Measurements from ENCODE around the gene ZBTB17. TPM values are rescaled to one million over a fixed set of nuclear protein-coding genes. Genes with fewer than 3 reads are reported as not detected.
A peak's percentile ranks its signal among the peaks of the same experiment; 100 is the strongest.

Gene ZBTB17
- total RNA-seq, 1 experiment from 2014 or later: 33.6 TPM

DNA sequence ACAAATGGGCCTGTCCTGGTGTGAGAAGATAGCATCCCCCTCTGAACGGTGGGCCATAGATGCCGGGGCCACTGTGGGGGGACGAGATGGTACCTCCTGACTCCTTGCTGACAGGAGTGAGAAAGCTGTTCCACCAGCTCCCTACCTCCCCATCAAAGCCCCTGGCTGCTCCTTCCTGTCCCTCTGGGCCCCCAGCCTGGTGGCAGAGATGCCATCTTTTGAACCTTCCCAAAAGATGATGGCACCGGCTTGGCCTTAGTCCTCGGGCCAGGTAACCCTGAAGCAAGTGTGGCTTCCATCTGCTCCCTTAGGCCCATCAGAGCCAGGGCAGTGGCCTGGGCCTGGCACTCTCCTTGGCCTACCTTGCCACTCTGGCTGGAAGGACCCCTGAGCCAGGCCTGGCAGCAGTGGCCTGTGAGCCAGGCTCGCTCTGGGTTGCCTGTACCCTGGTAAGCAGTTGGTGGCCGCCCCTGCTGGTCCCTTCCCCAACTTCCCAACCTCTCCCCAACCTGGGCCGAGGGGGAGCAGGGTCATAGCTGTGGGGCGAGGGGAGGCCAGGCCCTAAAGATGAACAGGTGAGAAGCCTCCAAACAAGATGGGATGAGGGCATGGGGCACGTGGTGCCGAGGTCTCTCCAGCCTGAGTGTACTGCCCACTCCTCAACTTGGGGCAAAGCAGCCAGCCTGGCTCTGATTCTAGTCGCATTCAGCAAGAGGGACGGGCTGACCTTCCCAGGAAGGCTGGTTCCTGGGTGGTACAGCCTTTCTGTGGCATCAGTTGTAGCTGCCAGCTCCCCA lies 34.7 kb downstream of the ZBTB17 start:
- Histone ChIP-seq H3K27me3 (replicated peaks) (no peaks in the 10 kb centered on the region), H3K36me3 (peaks cover 92% of the 10 kb centered on the region), H3K4me3 (no peak overlapping the region), H3K4me1 (replicated peaks) (peaks cover 29% of the 10 kb centered on the region), H3K27ac (no peak overlapping the region), H3K9me3 (replicated peaks) (no peaks in the 10 kb centered on the region)
- DNase-seq (ENCODE audit: low read depth in 1 of 2, low spot score in 2 of 2): peak in 1 of 2 experiments; percentile 39

GRCh38 chr1:15940110-15941043 lies 35.5 kb downstream of the ZBTB17 start:
- Histone ChIP-seq H3K9me3 (replicated peaks) (no peaks in the 10 kb centered on the region), H3K4me1 (replicated peaks) (peaks cover 29% of the 10 kb centered on the region), H3K27me3 (replicated peaks) (no peaks in the 10 kb centered on the region), H3K4me3 (no peak overlapping the region), H3K27ac (no peak overlapping the region), H3K36me3 (peaks cover 90% of the 10 kb centered on the region)
- peak in 1 of 2 experiments; percentile 19 for DNase-seq (ENCODE audit: low read depth in 1 of 2, low spot score in 2 of 2)

- no peaks in the 10 kb centered on the region for H3K27me3 ChIP-seq (replicated peaks)
- peaks cover 29% of the 10 kb centered on the region for H3K4me1 ChIP-seq (replicated peaks)
- no peak overlapping the region for H3K27ac ChIP-seq
- no peaks in the 10 kb centered on the region for H3K9me3 ChIP-seq (replicated peaks)
- no peak overlapping the region for H3K4me3 ChIP-seq
- peaks cover 90% of the 10 kb centered on the region for H3K36me3 ChIP-seq
- DNase-seq (ENCODE audit: low read depth in 1 of 2, low spot score in 2 of 2): peak; percentile 72 to 75
Measured at GRCh38 chr1:15939181-15940109, 36.5 kb downstream of the ZBTB17 start.

- H3K9me3 ChIP-seq (replicated peaks): no peaks in the 10 kb centered on the region
- no peak overlapping the region for H3K27ac ChIP-seq
- H3K4me3 ChIP-seq: no peak overlapping the region
- H3K4me1 ChIP-seq (replicated peaks): peaks cover 29% of the 10 kb centered on the region
- no peak for DNase-seq (ENCODE audit: low read depth in 1 of 2, low spot score in 2 of 2)
- H3K36me3 ChIP-seq: peaks cover 90% of the 10 kb centered on the region
- H3K27me3 ChIP-seq (replicated peaks): no peaks in the 10 kb centered on the region
Measured at GRCh38 chr1:15938628-15939161, 37.2 kb downstream of the ZBTB17 start.

- Histone ChIP-seq H3K4me3 (no peak overlapping the region), H3K9me3 (replicated peaks) (no peaks in the 10 kb centered on the region), H3K36me3 (peaks cover 90% of the 10 kb centered on the region), H3K27ac (peak overlapping the region; percentile 51; the same call in 1 of the 2 replicates), H3K4me1 (replicated peaks) (peaks cover 29% of the 10 kb centered on the region), H3K27me3 (replicated peaks) (no peaks in the 10 kb centered on the region)
- no peak for DNase-seq (ENCODE audit: low read depth in 1 of 2, low spot score in 2 of 2)
Measured at GRCh38 chr1:15937706-15938168, 38.2 kb downstream of the ZBTB17 start.

DNA sequence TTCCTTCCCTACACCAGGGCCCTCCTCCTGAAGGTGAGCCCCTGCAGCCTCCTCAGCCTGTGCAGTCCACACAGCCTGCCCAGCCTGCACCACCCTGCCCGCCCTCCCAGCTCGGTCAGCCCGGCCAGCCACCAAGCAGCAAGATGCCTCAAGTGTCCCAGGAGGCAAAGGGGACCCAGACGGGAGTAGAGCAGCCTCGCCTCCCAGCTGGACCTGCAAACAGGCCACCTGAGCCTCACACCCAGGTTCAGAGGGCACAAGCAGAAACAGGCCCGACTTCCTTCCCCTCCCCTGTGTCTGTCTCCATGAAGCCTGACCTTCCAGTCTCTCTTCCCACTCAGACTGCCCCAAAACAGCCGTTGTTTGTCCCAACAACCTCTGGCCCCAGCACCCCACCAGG lies 38.8 kb downstream of the ZBTB17 start:
- Histone ChIP-seq H3K4me1 (replicated peaks) (peaks cover 29% of the 10 kb centered on the region), H3K4me3 (no peak overlapping the region), H3K27ac (peak overlapping the region; percentile 51), H3K9me3 (replicated peaks) (no peaks in the 10 kb centered on the region), H3K36me3 (peaks cover 90% of the 10 kb centered on the region), H3K27me3 (replicated peaks) (no peaks in the 10 kb centered on the region)
- DNase-seq (ENCODE audit: low read depth in 1 of 2, low spot score in 2 of 2): no peak

DNA sequence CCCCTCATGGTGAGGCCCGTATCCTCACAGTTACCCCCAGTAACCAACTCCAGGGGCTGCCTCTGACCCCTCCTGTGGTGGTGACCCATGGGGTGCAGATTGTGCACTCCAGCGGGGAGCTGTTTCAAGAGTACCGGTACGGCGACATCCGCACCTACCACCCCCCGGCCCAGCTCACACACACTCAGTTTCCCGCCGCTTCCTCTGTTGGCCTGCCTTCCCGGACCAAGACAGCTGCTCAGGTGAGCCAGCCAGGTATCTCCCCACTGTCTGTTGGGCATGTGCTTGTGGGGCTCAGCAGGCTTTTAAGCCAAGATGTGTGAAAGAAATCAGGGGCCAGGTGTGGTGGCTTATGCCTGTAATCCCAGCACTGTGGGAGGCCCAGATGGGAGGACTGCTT lies 39.9 kb downstream of the ZBTB17 start:
- peaks cover 90% of the 10 kb centered on the region for H3K36me3 ChIP-seq
- no peaks in the 10 kb centered on the region for H3K27me3 ChIP-seq (replicated peaks)
- no peaks in the 10 kb centered on the region for H3K9me3 ChIP-seq (replicated peaks)
- peaks cover 29% of the 10 kb centered on the region for H3K4me1 ChIP-seq (replicated peaks)
- H3K27ac ChIP-seq: no peak overlapping the region
- no peak for DNase-seq (ENCODE audit: low read depth in 1 of 2, low spot score in 2 of 2)
- no peak overlapping the region for H3K4me3 ChIP-seq

DNA sequence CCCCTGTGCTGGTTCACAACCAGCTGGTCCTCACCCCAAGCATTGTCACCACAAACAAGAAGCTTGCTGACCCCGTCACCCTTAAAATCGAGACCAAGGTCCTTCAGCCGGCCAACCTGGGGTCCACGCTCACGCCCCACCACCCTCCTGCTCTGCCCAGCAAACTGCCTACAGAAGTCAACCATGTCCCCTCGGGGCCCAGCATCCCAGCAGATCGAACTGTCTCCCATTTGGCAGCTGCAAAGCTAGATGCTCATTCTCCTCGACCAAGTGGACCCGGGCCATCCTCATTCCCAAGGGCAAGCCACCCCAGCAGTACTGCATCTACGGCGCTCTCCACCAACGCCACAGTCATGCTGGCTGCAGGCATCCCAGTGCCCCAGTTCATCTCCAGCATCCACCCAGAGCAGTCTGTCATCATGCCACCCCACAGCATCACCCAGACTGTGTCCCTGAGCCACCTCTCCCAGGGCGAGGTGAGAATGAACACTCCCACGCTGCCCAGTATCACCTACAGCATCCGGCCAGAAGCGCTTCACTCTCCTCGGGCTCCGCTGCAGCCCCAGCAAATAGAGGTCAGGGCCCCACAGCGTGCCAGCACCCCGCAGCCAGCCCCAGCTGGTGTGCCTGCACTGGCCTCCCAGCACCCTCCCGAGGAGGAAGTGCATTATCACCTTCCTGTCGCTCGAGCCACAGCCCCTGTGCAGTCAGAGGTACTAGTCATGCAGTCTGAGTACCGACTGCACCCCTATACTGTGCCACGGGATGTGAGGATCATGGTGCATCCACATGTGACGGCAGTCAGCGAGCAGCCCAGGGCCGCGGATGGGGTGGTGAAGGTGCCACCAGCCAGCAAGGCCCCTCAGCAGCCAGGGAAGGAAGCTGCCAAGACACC lies 40.6 kb downstream of the ZBTB17 start:
- Histone ChIP-seq H3K27ac (no peak overlapping the region), H3K27me3 (replicated peaks) (no peaks in the 10 kb centered on the region), H3K4me3 (no peak overlapping the region), H3K4me1 (replicated peaks) (peaks cover 29% of the 10 kb centered on the region), H3K36me3 (peaks cover 90% of the 10 kb centered on the region), H3K9me3 (replicated peaks) (no peaks in the 10 kb centered on the region)
- DNase-seq (ENCODE audit: low read depth in 1 of 2, low spot score in 2 of 2): no peak

DNA sequence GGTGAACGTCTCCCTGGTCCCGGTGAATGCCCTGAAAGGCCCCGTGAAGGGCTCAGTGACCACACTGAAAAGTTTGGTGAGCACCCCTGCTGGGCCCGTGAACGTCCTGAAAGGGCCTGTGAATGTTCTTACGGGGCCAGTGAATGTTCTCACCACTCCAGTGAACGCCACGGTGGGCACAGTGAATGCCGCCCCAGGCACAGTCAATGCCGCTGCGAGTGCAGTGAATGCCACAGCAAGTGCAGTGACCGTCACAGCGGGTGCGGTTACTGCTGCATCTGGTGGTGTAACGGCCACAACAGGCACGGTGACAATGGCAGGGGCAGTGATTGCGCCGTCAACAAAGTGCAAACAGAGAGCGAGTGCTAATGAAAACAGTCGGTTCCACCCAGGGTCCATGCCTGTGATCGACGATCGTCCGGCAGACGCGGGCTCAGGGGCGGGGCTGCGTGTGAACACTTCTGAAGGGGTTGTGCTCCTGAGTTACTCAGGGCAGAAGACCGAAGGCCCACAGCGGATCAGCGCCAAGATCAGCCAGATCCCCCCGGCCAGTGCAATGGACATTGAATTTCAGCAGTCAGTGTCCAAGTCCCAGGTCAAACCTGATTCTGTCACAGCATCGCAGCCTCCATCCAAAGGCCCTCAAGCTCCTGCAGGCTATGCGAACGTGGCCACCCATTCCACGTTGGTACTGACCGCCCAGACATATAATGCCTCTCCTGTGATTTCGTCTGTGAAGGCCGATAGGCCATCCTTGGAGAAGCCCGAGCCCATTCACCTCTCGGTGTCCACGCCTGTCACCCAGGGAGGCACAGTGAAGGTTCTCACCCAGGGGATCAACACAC lies 41.5 kb downstream of the ZBTB17 start:
- Histone ChIP-seq H3K36me3 (peaks cover 96% of the 10 kb centered on the region), H3K4me1 (replicated peaks) (peaks cover 25% of the 10 kb centered on the region), H3K9me3 (replicated peaks) (no peaks in the 10 kb centered on the region), H3K4me3 (no peak overlapping the region), H3K27ac (no peak overlapping the region), H3K27me3 (replicated peaks) (no peaks in the 10 kb centered on the region)
- no peak for DNase-seq (ENCODE audit: low read depth in 1 of 2, low spot score in 2 of 2)

DNA sequence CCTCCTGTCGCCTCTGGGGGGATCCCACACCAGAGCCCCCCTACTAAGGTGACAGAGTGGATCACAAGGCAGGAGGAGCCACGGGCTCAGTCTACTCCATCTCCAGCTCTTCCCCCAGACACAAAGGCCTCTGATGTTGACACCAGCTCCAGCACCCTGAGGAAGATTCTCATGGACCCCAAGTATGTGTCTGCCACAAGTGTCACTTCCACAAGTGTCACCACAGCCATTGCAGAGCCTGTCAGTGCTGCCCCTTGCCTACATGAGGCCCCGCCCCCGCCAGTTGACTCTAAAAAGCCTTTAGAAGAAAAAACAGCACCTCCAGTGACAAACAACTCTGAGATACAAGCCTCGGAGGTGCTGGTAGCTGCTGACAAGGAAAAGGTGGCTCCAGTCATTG lies 42.2 kb downstream of the ZBTB17 start:
- Histone ChIP-seq H3K36me3 (peaks cover 96% of the 10 kb centered on the region), H3K9me3 (replicated peaks) (no peaks in the 10 kb centered on the region), H3K4me3 (no peak overlapping the region), H3K27ac (no peak overlapping the region), H3K27me3 (replicated peaks) (no peaks in the 10 kb centered on the region), H3K4me1 (replicated peaks) (peaks cover 18% of the 10 kb centered on the region)
- no peak for DNase-seq (ENCODE audit: low read depth in 1 of 2, low spot score in 2 of 2)

DNA sequence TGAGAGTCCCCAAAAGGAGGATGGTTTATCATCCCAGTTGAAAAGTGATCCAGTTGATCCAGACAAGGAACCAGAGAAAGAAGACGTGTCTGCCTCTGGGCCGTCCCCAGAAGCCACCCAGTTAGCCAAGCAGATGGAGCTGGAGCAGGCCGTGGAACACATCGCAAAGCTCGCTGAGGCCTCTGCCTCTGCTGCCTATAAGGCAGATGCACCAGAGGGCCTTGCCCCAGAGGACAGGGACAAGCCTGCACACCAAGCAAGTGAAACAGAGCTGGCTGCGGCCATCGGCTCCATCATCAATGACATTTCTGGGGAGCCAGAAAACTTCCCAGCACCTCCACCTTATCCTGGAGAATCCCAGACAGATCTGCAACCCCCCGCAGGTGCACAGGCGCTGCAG lies 43.3 kb downstream of the ZBTB17 start:
- H3K9me3 ChIP-seq (replicated peaks): no peaks in the 10 kb centered on the region
- H3K4me1 ChIP-seq (replicated peaks): peaks cover 8% of the 10 kb centered on the region
- no peak for DNase-seq (ENCODE audit: low read depth in 1 of 2, low spot score in 2 of 2)
- H3K27me3 ChIP-seq (replicated peaks): no peaks in the 10 kb centered on the region
- H3K4me3 ChIP-seq: no peak overlapping the region
- peaks cover 96% of the 10 kb centered on the region for H3K36me3 ChIP-seq
- H3K27ac ChIP-seq: no peak overlapping the region
